GM23338 (cell line): ENCODE results near the gene EIF4G3. TPM values are rescaled to one million over a fixed set of nuclear protein-coding genes. Genes with fewer than 3 reads are reported as not detected.

Source experiments
- ATAC-seq: fragments of 200-7000 bp; cut with Tn5 transposase; 3 replicates; pipeline ENCODE4 v1.9.1; 2020
- DNase-seq: peaks from one replicate; pipeline ENCODE4 v3.0.0-alpha.2; 2015; ENCODE audit warnings: low spot score
- H2AFZ ChIP-seq: fragments of 200-600 bp; sonication (generic); 2 replicates; pipeline ENCODE4 v1.8.0; 2016; ENCODE audit warnings: antibody characterized with exemption, mild to moderate bottlenecking, moderate library complexity
- H3F3A ChIP-seq: fragments of 200-600 bp; sonication (generic); replicated peaks from 2 replicates; pipeline ENCODE4 v1.8.0; 2017; ENCODE audit warnings: antibody characterized with exemption, mixed run types, low read depth
- H3K27ac ChIP-seq: fragments of 200-600 bp; sonication (generic); 2 replicates; pipeline ENCODE4 v1.6.1; 2016; ENCODE audit warnings: low read depth
- H3K27me3 ChIP-seq: fragments of 200-600 bp; sonication (generic); 2 replicates; pipeline ENCODE4 v1.8.0; 2016; ENCODE audit warnings: mild to moderate bottlenecking, mixed run types, moderate library complexity; ENCODE audit not compliant: insufficient read depth
- H3K36me3 ChIP-seq: fragments of 200-600 bp; sonication (generic); 2 replicates; pipeline ENCODE4 v1.8.0; 2016; ENCODE audit warnings: mild to moderate bottlenecking; ENCODE audit not compliant: insufficient read depth
- H3K4me1 ChIP-seq: fragments of 200-600 bp; sonication (generic); 2 replicates; pipeline ENCODE4 v1.8.0; 2016; ENCODE audit warnings: mild to moderate bottlenecking, moderate library complexity; ENCODE audit not compliant: insufficient read depth
- H3K4me2 ChIP-seq: fragments of 200-600 bp; sonication (generic); 2 replicates; pipeline ENCODE4 v1.7.1; 2017; ENCODE audit warnings: mixed run types
- H3K4me3 ChIP-seq: fragments of 200-600 bp; sonication (generic); 2 replicates; pipeline ENCODE4 v1.6.1; 2016; ENCODE audit warnings: mixed run types
- H3K79me2 ChIP-seq: fragments of 200-600 bp; sonication (generic); replicated peaks from 2 replicates; pipeline ENCODE4 v1.8.0; 2017; ENCODE audit warnings: mild to moderate bottlenecking; ENCODE audit not compliant: insufficient read depth
- H3K9me2 ChIP-seq: fragments of 200-600 bp; sonication (generic); 2 replicates; pipeline ENCODE4 v1.8.0; 2017; ENCODE audit not compliant: insufficient read depth
- H4K20me1 ChIP-seq: fragments of 200-600 bp; sonication (generic); replicated peaks from 2 replicates; pipeline ENCODE4 v1.8.0; 2017; ENCODE audit warnings: mild to moderate bottlenecking; ENCODE audit not compliant: insufficient read depth
- H3K27ac Mint-ChIP-seq: 2 replicates; pipeline ENCODE4 v1.8.0; 2020; ENCODE audit warnings: inconsistent platforms, mild to moderate bottlenecking, moderate library complexity, mixed read lengths
- H3K27me3 Mint-ChIP-seq: 3 replicates; pipeline ENCODE4 v1.8.0; 2022; ENCODE audit warnings: low read depth, mild to moderate bottlenecking, moderate library complexity, mixed read lengths, inconsistent platforms; ENCODE audit not compliant: insufficient read depth, poor library complexity
- H3K36me3 Mint-ChIP-seq: 3 replicates; pipeline ENCODE4 v1.8.0; 2021; ENCODE audit warnings: low read depth, mild to moderate bottlenecking, inconsistent platforms, moderate library complexity, mixed read lengths
- H3K4me1 Mint-ChIP-seq: 3 replicates; pipeline ENCODE4 v1.8.0; 2020; ENCODE audit warnings: mild to moderate bottlenecking, inconsistent platforms, mixed read lengths
- H3K4me3 Mint-ChIP-seq: 3 replicates; pipeline ENCODE4 v1.8.0; 2021; ENCODE audit warnings: moderate library complexity, mild to moderate bottlenecking, inconsistent platforms, mixed read lengths
- H3K9me3 Mint-ChIP-seq: 3 replicates; pipeline ENCODE4 v1.8.0; 2020; ENCODE audit warnings: moderate library complexity, mild to moderate bottlenecking, inconsistent platforms, mixed read lengths
- CREB1 ChIP-seq: fragments of 250-450 bp; sonication (Bioruptor Pico); IDR thresholded peaks from 2 replicates; pipeline ENCODE4 v1.5.0; 2020; ENCODE audit warnings: low read depth, mild to moderate bottlenecking, moderate library complexity
- ETS1 ChIP-seq: IDR thresholded peaks from 2 replicates; pipeline ENCODE4 v1.6.1; 2016; ENCODE audit warnings: antibody characterized with exemption
- EZH2 ChIP-seq: fragments of 200-600 bp; sonication (generic); IDR thresholded peaks from one replicate; pipeline ENCODE4 v1.8.0; 2017; ENCODE audit warnings: antibody characterized with exemption, mild to moderate bottlenecking, low read depth; ENCODE audit not compliant: unreplicated experiment
- EZH2phosphoT487 ChIP-seq: fragments of 200-600 bp; sonication (generic); IDR thresholded peaks from one replicate; pipeline ENCODE4 v1.8.1; 2018; ENCODE audit warnings: antibody characterized with exemption; ENCODE audit not compliant: unreplicated experiment
- JUNB ChIP-seq: IDR thresholded peaks from one replicate; pipeline ENCODE4 v1.6.1; 2016; ENCODE audit warnings: antibody characterized with exemption; ENCODE audit not compliant: unreplicated experiment
- NANOG ChIP-seq: IDR thresholded peaks from 2 replicates; pipeline ENCODE4 v1.6.1; 2016; ENCODE audit warnings: antibody characterized with exemption, borderline replicate concordance
- POLR2AphosphoS5 ChIP-seq: IDR thresholded peaks from 2 replicates; pipeline ENCODE4 v1.6.1; 2016; ENCODE audit warnings: antibody characterized with exemption, low read depth
- STAT1 ChIP-seq: IDR thresholded peaks from one replicate; pipeline ENCODE4 v1.6.1; 2016; ENCODE audit warnings: antibody characterized with exemption; ENCODE audit not compliant: unreplicated experiment
- ZNF114 ChIP-seq: fragments of 250-450 bp; sonication (Bioruptor Pico); IDR thresholded peaks from 2 replicates; pipeline ENCODE4 v1.5.0; 2020; ENCODE audit warnings: mild to moderate bottlenecking, moderate library complexity
- ZNF331 ChIP-seq: fragments of 250-450 bp; sonication (Bioruptor Pico); IDR thresholded peaks from 2 replicates; pipeline ENCODE4 v1.5.0; 2020; ENCODE audit warnings: low read depth, mild to moderate bottlenecking, moderate library complexity
- ZNF462 ChIP-seq: fragments of 250-450 bp; sonication (Bioruptor Pico); IDR thresholded peaks from 2 replicates; pipeline ENCODE4 v1.5.0; 2020; ENCODE audit warnings: mild to moderate bottlenecking, moderate library complexity
- polyA plus RNA-seq: library from polyadenylated mRNA; unstranded; fragments of >200 nt; fragmentation: Nextera tagmentation; extraction: Ambion mirVana; gene quantifications from 2 replicates; pipeline ENCODE4 v1.2.1, GENCODE V29; 2016
- total RNA-seq: library from RNA; depleted of rRNA; stranded (reverse); fragments of >200 nt; shearing (Covaris generic); gene quantifications from 2 replicates; pipeline ENCODE4 v1.2.3, GENCODE V29; 2014
- TF ChIP-seq, protein P1 (sequence below), 2 experiments: fragments of 200-600 bp in 1 of 2; sonication (generic) in 1 of 2; conservative IDR thresholded peaks; 2 replicates each; pipeline versions ENCODE4 v1.5.1 to v1.6.1; 2016 to 2017; ENCODE audit warnings: antibody characterized with exemption in 2 of 2, low read depth in 2 of 2, mild to moderate bottlenecking in 2 of 2, moderate library complexity in 1 of 2
- TF ChIP-seq, protein P2 (sequence below): IDR thresholded peaks from one replicate; pipeline ENCODE4 v1.6.1; 2018; ENCODE audit warnings: antibody characterized with exemption; ENCODE audit not compliant: unreplicated experiment

EIF4G3 gene
- total and polyA plus RNA-seq, 2 experiments from 2014 or later, result 37.9 to 68.1 TPM

- peaks cover 83% of the 10 kb centered on the region for H3K79me2 ChIP-seq
- ATAC-seq, result no peak
- Mint-ChIP-seq H3K4me1 (peaks cover 12% of the 10 kb centered on the region), H3K4me3 (no peak overlapping the region), H3K9me3 (peaks cover 8% of the 10 kb centered on the region; the same call in 2 of the 3 replicates), H3K36me3 (peaks cover 36% of the 10 kb centered on the region; the same call in 2 of the 3 replicates), H3K27ac (no peak overlapping the region), H3K27me3 (no peaks in the 10 kb centered on the region)
- H3K4me1 ChIP-seq, result peaks cover 13% of the 10 kb centered on the region
- no peaks in the 10 kb centered on the region for H3F3A ChIP-seq
- TF ChIP-seq ETS1 (no peak), POLR2AphosphoS5 (no peak), EZH2phosphoT487 (no peak), CREB1 (CRISPR knock-in tag) (no peak), NANOG (no peak), STAT1 (no peak), ZNF462 (CRISPR knock-in tag) (no peak), ZNF331 (no peak), EZH2 (no peak), JUNB (no peak), ZNF114 (CRISPR knock-in tag) (no peak)
- TF ChIP-seq, protein P1, sequence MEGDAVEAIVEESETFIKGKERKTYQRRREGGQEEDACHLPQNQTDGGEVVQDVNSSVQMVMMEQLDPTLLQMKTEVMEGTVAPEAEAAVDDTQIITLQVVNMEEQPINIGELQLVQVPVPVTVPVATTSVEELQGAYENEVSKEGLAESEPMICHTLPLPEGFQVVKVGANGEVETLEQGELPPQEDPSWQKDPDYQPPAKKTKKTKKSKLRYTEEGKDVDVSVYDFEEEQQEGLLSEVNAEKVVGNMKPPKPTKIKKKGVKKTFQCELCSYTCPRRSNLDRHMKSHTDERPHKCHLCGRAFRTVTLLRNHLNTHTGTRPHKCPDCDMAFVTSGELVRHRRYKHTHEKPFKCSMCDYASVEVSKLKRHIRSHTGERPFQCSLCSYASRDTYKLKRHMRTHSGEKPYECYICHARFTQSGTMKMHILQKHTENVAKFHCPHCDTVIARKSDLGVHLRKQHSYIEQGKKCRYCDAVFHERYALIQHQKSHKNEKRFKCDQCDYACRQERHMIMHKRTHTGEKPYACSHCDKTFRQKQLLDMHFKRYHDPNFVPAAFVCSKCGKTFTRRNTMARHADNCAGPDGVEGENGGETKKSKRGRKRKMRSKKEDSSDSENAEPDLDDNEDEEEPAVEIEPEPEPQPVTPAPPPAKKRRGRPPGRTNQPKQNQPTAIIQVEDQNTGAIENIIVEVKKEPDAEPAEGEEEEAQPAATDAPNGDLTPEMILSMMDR (conservative IDR thresholded peaks at IDR 0.05; ENCODE audit: low read depth in 2 of 2), result no peak
- TF ChIP-seq, protein P2, sequence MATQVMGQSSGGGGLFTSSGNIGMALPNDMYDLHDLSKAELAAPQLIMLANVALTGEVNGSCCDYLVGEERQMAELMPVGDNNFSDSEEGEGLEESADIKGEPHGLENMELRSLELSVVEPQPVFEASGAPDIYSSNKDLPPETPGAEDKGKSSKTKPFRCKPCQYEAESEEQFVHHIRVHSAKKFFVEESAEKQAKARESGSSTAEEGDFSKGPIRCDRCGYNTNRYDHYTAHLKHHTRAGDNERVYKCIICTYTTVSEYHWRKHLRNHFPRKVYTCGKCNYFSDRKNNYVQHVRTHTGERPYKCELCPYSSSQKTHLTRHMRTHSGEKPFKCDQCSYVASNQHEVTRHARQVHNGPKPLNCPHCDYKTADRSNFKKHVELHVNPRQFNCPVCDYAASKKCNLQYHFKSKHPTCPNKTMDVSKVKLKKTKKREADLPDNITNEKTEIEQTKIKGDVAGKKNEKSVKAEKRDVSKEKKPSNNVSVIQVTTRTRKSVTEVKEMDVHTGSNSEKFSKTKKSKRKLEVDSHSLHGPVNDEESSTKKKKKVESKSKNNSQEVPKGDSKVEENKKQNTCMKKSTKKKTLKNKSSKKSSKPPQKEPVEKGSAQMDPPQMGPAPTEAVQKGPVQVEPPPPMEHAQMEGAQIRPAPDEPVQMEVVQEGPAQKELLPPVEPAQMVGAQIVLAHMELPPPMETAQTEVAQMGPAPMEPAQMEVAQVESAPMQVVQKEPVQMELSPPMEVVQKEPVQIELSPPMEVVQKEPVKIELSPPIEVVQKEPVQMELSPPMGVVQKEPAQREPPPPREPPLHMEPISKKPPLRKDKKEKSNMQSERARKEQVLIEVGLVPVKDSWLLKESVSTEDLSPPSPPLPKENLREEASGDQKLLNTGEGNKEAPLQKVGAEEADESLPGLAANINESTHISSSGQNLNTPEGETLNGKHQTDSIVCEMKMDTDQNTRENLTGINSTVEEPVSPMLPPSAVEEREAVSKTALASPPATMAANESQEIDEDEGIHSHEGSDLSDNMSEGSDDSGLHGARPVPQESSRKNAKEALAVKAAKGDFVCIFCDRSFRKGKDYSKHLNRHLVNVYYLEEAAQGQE, result no peak
- no peaks in the 10 kb centered on the region for H3K36me3 ChIP-seq
- no peak overlapping the region for H3K4me3 ChIP-seq
- no peaks in the 10 kb centered on the region for H3K27me3 ChIP-seq
- H4K20me1 ChIP-seq, result 0 out of 2 replicates have a peak, but pooled peaks cover 7% of the 10 kb centered on the region
- H2AFZ ChIP-seq, result no peak overlapping the region
- no peaks in the 10 kb centered on the region for H3K9me2 ChIP-seq
- no peak for DNase-seq
- H3K27ac ChIP-seq, result no peak overlapping the region
- H3K4me2 ChIP-seq, result no peak overlapping the region
These were observed 79.0 kb downstream of the EIF4G3 start for GRCh38 chr1:21097729-21098128.
